HG03280 (cell line): ENCODE data around the gene IL1RAPL2.

Source experiments
- ATAC-seq: cut with Tn5 transposase; IDR thresholded peaks from one replicate; pipeline ENCODE4 v1.9.1; 2021; ENCODE audit warnings: mild to moderate bottlenecking, moderate library complexity; ENCODE audit not compliant: unreplicated experiment

The IL1RAPL2 gene

GRCh38 chrX:105543283-105543682 lies 977.3 kb downstream of the IL1RAPL2 start:
- ATAC-seq, result no peak

GRCh38 chrX:105550043-105550663 lies 984.2 kb downstream of the IL1RAPL2 start:
- no peak for ATAC-seq

GRCh38 chrX:105552395-105552794 lies 986.4 kb downstream of the IL1RAPL2 start:
- no peak for ATAC-seq

GRCh38 chrX:105553118-105553517 lies 987.1 kb downstream of the IL1RAPL2 start:
- ATAC-seq, result no peak

GRCh38 chrX:105564501-105564900 lies 998.5 kb downstream of the IL1RAPL2 start:
- ATAC-seq, result no peak

- ATAC-seq, result no peak
Observed at GRCh38 chrX:105565856-105566255, 999.9 kb downstream of the IL1RAPL2 start.

GRCh38 chrX:105567082-105567481 lies 1001.1 kb downstream of the IL1RAPL2 start:
- no peak for ATAC-seq

- ATAC-seq, result no peak
Observed at GRCh38 chrX:105608745-105609144, 1042.7 kb downstream of the IL1RAPL2 start.

- ATAC-seq, result no peak
Observed at GRCh38 chrX:105609530-105609929, 1043.5 kb downstream of the IL1RAPL2 start.

GRCh38 chrX:105610411-105610810 lies 1044.4 kb downstream of the IL1RAPL2 start:
- no peak for ATAC-seq

GRCh38 chrX:105618393-105619101 lies 1052.5 kb downstream of the IL1RAPL2 start:
- ATAC-seq, result no peak

- no peak for ATAC-seq
Observed at GRCh38 chrX:105634180-105634579, 1068.2 kb downstream of the IL1RAPL2 start.

- ATAC-seq, result no peak
Observed at GRCh38 chrX:105635794-105636193, 1069.8 kb downstream of the IL1RAPL2 start.

- no peak for ATAC-seq
Observed at GRCh38 chrX:105636667-105637066, 1070.7 kb downstream of the IL1RAPL2 start.

- ATAC-seq, result no peak
Observed at GRCh38 chrX:105645667-105646357, 1079.8 kb downstream of the IL1RAPL2 start.

- no peak for ATAC-seq
Observed at GRCh38 chrX:105646592-105647372, 1080.8 kb downstream of the IL1RAPL2 start.

- ATAC-seq, result no peak
Observed at GRCh38 chrX:105647749-105648148, 1081.8 kb downstream of the IL1RAPL2 start.

- ATAC-seq, result no peak
Observed at GRCh38 chrX:105648732-105649131, 1082.7 kb downstream of the IL1RAPL2 start.

GRCh38 chrX:105650577-105650976 lies 1084.6 kb downstream of the IL1RAPL2 start:
- ATAC-seq, result no peak

GRCh38 chrX:105650986-105651385 lies 1085.0 kb downstream of the IL1RAPL2 start:
- no peak for ATAC-seq

- no peak for ATAC-seq
Observed at GRCh38 chrX:105653891-105654290, 1087.9 kb downstream of the IL1RAPL2 start.
